Nephron (organoid): ENCODE data around the gene EPO.

ENCODE experiments used
- H3K27ac Mint-ChIP-seq, 3 experiments: 2 replicates each; pipeline ENCODE4 v1.8.0; 2020; ENCODE audit warnings: mixed read lengths in 3 of 3, mild to moderate bottlenecking in 2 of 3, moderate library complexity in 1 of 3
- H3K27me3 Mint-ChIP-seq: 2 replicates; pipeline ENCODE4 v1.8.0; 2021; ENCODE audit warnings: low read depth, mild to moderate bottlenecking, moderate library complexity, mixed read lengths
- H3K36me3 Mint-ChIP-seq: 2 replicates; pipeline ENCODE4 v1.8.0; 2020; ENCODE audit warnings: low read depth, mixed read lengths
- H3K4me1 Mint-ChIP-seq: 2 replicates; pipeline ENCODE4 v1.8.0; 2020; ENCODE audit warnings: mixed read lengths
- H3K4me3 Mint-ChIP-seq, 3 experiments: 2 replicates each; pipeline ENCODE4 v1.8.0; 2020; ENCODE audit warnings: mild to moderate bottlenecking in 3 of 3, mixed read lengths in 3 of 3, moderate library complexity in 2 of 3
- H3K9me3 Mint-ChIP-seq: 2 replicates; pipeline ENCODE4 v1.8.0; 2020; ENCODE audit warnings: mixed read lengths
- TF ChIP-seq, protein P1 (sequence below), 3 experiments: fragments of 200-600 bp; sonication (generic); IDR thresholded peaks; one replicate each; pipeline ENCODE4 v1.5.0; 2021; ENCODE audit warnings: antibody characterized with exemption in 3 of 3; ENCODE audit not compliant: unreplicated experiment in 3 of 3

EPO gene

DNA sequence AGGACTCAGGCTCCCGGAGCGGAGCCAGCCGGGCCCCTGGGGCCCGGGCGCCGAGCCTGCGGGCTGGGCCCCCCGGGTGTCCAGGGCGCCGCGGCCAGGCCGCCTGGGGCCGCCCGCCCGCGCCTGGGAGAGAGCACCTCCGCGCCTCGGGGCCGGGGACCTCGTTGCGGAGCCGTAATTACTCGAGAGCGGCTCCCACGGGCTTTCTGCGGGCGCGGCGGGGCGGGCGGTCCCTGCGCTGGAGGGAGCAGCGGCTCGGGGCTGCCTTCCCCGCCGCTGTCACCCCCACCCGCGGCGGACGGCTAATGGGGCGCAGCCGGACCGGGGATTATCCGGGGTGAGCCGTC lies 45.2 kb upstream of the EPO start:
- Mint-ChIP-seq H3K27me3 (peaks cover 8% of the 10 kb centered on the region), H3K4me3 (peak overlapping the region; percentile 96 to 97 (median 96)), H3K27ac (no peak overlapping the region), H3K4me1 (peaks cover 2% of the 10 kb centered on the region), H3K36me3 (peaks cover 19% of the 10 kb centered on the region), H3K9me3 (no peaks in the 10 kb centered on the region)
- TF ChIP-seq, protein P1, sequence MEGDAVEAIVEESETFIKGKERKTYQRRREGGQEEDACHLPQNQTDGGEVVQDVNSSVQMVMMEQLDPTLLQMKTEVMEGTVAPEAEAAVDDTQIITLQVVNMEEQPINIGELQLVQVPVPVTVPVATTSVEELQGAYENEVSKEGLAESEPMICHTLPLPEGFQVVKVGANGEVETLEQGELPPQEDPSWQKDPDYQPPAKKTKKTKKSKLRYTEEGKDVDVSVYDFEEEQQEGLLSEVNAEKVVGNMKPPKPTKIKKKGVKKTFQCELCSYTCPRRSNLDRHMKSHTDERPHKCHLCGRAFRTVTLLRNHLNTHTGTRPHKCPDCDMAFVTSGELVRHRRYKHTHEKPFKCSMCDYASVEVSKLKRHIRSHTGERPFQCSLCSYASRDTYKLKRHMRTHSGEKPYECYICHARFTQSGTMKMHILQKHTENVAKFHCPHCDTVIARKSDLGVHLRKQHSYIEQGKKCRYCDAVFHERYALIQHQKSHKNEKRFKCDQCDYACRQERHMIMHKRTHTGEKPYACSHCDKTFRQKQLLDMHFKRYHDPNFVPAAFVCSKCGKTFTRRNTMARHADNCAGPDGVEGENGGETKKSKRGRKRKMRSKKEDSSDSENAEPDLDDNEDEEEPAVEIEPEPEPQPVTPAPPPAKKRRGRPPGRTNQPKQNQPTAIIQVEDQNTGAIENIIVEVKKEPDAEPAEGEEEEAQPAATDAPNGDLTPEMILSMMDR (IDR thresholded peaks at IDR 0.05; ENCODE audit: unreplicated experiment in 3 of 3): no peak

DNA sequence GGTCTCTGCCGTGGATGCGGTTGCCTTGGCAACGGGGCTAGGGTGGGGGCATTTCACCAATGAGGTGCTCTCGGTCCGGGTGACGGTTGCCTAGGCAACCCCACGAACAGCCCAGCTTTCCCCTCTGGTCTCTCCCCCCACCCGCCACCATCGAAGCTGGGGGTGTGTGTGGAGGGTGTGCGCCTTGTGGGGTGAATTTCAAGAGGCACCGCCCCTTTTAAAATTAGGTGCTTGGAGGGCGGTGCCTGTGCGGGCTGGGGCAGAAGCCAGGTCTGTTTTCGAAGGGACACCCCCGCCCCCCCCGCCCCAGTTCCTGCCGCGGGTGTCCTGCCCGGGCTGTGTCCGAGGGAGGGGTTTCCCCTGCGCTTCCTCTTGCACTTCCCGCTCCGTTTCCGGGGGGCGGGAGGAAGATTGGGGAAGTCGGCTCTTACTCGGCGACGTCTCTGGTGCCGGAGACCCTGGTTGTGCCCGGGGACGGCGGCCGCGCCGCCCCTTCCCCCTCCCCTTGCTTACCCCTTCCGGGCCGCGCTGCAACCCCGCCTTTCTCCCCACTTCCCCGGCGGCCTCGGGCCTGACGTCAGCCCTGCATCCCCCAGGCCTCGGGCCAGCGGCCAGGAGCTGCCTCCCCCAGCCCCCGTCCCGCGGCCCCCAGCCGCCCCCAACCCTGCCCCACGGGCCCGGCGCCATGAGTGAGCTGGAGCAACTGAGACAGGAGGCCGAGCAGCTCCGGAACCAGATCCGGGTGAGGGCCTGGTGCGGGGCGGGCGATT lies 44.5 kb upstream of the EPO start:
- H3K4me3 Mint-ChIP-seq: peak overlapping the region; percentile 85 to 88 (median 86)
- TF ChIP-seq, protein P1 (IDR thresholded peaks at IDR 0.05; ENCODE audit: unreplicated experiment in 3 of 3): no peak
- H3K27ac Mint-ChIP-seq: peak overlapping the region in 1 of 3 experiments; percentile 78
- no peaks in the 10 kb centered on the region for H3K9me3 Mint-ChIP-seq
- peaks cover 5% of the 10 kb centered on the region for H3K4me1 Mint-ChIP-seq
- H3K36me3 Mint-ChIP-seq: peaks cover 22% of the 10 kb centered on the region
- H3K27me3 Mint-ChIP-seq: peaks cover 8% of the 10 kb centered on the region

DNA sequence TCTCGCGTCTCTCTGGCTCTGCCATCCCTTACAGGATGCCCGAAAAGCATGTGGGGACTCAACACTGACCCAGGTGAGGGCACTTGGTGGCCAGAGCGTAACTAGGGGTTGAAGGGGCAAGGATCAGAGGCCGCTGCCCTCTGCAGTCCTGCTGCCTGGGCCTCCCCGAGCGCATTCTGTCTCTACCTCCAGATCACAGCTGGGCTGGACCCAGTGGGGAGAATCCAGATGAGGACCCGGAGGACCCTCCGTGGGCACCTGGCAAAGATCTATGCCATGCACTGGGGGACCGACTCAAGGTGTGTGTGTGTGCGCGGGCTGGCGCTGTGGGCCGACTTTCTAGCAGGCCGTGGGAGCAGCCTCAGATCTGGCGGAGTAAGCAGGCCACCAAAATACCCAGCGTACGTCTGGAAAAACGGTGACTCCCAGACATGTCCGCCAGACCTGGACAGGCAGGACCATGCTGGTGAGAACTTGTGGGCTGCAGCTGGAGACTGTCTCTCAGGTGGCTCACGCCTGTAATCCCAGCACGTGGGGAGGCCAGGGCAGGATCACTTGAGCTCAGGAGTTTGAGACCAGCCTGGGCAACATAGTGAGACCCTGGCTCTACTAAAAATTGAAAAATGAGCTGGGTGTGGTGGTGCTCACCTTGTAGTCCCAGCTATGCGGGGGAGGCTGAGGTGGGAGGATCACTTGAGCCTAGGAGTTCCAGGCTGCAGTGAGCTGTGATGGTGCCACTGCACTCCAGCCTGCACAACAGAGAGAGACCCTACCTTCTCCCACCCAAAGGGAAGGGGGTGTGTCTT lies 43.6 kb upstream of the EPO start:
- H3K27ac Mint-ChIP-seq: peak overlapping the region; percentile 27 to 78 (median 76)
- TF ChIP-seq, protein P1 (IDR thresholded peaks at IDR 0.05; ENCODE audit: unreplicated experiment in 3 of 3): no peak
- H3K36me3 Mint-ChIP-seq: peaks cover 25% of the 10 kb centered on the region
- H3K4me3 Mint-ChIP-seq: peak overlapping the region; percentile 85 to 88 (median 86)
- H3K27me3 Mint-ChIP-seq: peaks cover 1% of the 10 kb centered on the region
- no peaks in the 10 kb centered on the region for H3K9me3 Mint-ChIP-seq
- H3K4me1 Mint-ChIP-seq: peaks cover 5% of the 10 kb centered on the region

DNA sequence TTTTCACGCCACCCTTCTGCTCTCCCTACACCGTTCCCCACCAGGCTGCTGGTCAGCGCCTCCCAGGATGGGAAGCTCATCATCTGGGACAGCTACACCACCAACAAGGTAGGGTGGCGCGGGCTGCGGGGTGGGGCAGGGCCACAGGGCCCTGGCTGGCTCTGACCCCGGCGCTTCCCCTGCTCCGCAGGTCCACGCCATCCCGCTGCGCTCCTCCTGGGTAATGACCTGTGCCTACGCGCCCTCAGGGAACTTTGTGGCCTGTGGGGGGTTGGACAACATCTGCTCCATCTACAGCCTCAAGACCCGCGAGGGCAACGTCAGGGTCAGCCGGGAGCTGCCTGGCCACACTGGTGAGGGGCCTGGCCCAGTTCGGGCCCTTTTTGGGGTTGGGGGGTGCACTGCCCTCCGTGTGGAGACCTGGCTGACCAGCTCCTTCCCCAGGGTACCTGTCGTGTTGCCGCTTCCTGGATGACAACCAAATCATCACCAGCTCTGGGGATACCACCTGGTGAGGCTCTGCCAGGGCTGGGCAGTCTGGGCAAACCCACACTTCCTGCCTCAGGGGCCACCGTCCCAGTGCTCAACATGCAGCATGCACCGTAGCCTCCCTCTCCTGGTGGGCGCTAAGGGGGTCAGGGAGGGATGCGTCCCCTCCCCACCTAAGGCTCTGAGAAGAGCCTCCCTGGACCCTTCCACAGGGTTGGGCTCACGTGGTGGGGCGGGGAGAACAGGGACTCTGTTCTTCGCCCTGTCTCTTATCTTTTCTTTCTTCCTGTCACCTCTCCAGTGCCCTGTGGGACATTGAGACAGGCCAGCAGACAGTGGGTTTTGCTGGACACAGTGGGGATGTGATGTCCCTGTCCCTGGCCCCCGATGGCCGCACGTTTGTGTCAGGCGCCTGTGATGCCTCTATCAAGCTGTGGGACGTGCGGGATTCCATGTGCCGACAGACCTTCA lies 42.7 kb upstream of the EPO start:
- no peaks in the 10 kb centered on the region for H3K9me3 Mint-ChIP-seq
- no peaks in the 10 kb centered on the region for H3K27me3 Mint-ChIP-seq
- H3K27ac Mint-ChIP-seq: peak overlapping the region; percentile 14 to 78 (median 65)
- H3K4me1 Mint-ChIP-seq: peaks cover 5% of the 10 kb centered on the region
- peaks cover 26% of the 10 kb centered on the region for H3K36me3 Mint-ChIP-seq
- TF ChIP-seq, protein P1 (IDR thresholded peaks at IDR 0.05; ENCODE audit: unreplicated experiment in 3 of 3): no peak
- H3K4me3 Mint-ChIP-seq: peak overlapping the region; percentile 85 to 88 (median 86)

DNA sequence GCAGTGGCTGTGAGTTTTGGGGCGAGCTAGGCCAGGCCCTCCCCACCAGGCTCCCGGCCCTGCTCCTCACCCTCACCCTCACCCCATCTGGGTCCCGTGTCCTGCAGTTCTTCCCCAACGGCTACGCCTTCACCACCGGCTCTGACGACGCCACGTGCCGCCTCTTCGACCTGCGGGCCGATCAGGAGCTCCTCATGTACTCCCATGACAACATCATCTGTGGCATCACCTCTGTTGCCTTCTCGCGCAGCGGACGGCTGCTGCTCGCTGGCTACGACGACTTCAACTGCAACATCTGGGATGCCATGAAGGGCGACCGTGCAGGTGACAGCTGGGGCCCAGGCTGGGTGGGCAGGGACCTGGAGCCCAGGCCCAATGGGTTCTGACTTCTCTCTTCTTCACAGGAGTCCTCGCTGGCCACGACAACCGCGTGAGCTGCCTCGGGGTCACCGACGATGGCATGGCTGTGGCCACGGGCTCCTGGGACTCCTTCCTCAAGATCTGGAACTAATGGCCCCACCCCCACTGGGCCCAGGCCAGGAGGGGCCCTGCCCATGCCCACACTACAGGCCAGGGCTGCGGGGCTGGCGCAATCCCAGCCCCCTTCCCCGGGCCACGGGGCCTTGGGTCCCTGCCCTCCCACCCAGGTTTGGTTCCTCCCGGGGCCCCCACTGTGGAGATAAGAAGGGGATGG lies 41.8 kb upstream of the EPO start:
- Mint-ChIP-seq H3K27ac (peak overlapping the region; percentile 29 to 77 (median 65)), H3K4me1 (peaks cover 5% of the 10 kb centered on the region), H3K36me3 (peaks cover 29% of the 10 kb centered on the region), H3K27me3 (no peaks in the 10 kb centered on the region), H3K4me3 (peak overlapping the region; percentile 64 to 81 (median 70)), H3K9me3 (no peaks in the 10 kb centered on the region)
- TF ChIP-seq, protein P1 (IDR thresholded peaks at IDR 0.05; ENCODE audit: unreplicated experiment in 3 of 3): no peak
